ENCODE results near the gene MATN4. TPM values are rescaled to one million over a fixed set of nuclear protein-coding genes. Genes with fewer than 3 reads are reported as not detected.

The MATN4 gene, protein sequence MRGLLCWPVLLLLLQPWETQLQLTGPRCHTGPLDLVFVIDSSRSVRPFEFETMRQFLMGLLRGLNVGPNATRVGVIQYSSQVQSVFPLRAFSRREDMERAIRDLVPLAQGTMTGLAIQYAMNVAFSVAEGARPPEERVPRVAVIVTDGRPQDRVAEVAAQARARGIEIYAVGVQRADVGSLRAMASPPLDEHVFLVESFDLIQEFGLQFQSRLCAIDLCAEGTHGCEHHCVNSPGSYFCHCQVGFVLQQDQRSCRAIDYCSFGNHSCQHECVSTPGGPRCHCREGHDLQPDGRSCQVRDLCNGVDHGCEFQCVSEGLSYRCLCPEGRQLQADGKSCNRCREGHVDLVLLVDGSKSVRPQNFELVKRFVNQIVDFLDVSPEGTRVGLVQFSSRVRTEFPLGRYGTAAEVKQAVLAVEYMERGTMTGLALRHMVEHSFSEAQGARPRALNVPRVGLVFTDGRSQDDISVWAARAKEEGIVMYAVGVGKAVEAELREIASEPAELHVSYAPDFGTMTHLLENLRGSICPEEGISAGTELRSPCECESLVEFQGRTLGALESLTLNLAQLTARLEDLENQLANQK
- 11.4 TPM for total RNA-seq

DNA sequence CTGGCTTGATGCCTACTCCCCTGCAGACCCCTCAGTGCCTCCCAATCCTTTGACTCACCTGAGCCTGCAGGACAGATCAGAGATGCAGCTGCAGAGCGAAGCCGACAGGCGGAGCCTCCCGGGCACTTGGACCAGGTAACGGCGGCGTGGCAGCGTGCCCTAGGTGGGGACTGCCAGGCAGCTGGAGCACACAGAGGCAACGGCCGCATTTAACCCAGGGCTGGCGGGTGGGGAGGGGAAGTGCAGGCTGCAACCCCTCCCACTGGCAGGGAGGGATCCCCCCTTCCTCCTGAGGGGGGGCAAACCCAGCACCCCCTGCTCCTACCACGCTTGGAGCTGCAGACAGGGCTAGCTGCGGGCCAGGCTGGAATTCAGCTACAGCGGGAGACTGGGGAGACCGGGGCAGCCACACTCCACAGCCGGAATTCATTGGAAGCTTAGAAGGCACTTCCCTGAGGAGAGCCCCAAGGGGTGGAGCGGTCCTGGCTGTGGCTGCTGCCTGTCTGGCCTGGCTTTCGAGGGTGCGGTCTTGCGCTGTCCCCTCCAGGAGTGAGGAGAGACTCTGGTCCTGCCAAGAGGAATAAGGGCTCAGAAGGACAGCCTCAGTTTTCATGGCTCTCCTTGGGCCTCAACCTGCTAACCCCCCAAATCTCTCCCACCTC is at the start of gene MATN4:
Gene MATN4 (minus strand): TSS at position 183 of the 662 bp plus-strand sequence. CDS start 2,717 bp downstream, outside the sequence.

DNA sequence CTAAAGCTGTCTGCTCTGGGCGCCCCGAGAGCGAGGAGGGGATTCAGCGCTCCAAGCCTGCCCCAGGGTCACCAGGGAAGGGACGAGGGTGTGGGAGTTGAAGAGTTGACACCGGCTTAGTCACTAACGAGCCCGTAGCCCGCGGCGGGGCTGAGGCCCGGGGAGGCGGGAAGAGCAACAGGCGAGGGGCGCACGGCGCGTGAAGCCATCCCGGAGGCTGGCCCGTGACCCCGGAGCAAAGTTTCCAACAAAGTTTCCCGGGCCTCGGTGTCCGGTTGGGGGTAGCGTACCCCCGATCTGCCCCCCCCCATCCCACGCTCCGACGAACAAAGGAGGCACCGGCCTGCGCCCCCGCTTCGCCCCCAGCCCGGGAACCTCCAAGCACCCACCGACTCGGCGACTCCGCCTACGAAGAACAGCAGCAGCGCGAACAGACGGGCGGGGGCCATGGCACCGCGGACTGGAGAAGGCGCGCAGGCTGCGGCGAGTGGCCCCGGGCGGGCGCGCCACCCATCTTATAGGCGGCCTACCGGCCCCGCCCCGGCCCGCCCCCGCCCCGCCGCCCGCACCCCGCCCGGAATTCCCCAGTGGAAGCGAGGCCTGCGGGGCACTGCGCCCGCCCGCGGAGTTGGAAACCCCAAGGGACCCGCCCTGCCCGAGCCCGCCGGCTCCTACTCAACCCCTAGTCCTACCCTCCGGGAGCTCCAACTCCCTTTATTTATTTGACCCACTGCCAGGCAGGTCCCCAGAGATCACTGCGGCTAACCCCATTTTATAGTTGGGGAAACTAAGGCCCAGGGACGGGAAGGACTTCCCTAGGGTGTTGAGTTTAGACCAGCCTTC is 40.1 kb upstream of the MATN4 start, which contains the start of gene SDC4:
Gene SDC4 (minus strand): TSS at position 489 of the 843 bp plus-strand sequence. CDS start 40 bp downstream, at position 449.

DNA sequence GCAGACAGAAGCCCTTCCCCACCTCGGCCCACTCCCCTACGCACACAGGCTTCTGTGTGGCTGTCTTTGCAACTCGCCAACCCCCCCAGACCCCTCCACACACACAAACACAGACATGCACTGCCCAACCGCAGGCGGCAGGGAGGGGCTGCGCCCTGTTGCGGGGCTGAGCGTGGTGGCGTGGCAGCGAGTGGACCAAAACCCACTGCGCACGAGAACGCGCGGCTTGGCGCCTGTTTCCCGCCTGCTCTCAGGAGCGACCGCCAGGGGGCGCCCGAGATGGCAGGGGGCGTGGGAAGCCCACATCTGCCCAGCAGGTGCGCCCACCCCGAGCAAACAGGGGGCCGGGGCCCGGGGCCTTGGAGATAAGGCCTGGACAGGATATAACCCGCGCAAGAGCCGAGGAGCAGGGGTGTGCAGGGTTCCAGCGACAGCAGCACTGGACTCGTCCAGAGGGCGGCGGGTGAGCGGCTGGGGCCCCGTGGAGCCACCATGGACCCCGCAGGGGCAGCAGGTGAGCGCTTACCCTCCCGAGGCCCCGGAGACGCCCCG is 1.6 kb downstream of the MATN4 start, which contains the start of gene RBPJL:
Gene RBPJL (plus strand): TSS at position 410 of the 552 bp plus-strand sequence. CDS start 83 bp downstream, at position 493.

DNA sequence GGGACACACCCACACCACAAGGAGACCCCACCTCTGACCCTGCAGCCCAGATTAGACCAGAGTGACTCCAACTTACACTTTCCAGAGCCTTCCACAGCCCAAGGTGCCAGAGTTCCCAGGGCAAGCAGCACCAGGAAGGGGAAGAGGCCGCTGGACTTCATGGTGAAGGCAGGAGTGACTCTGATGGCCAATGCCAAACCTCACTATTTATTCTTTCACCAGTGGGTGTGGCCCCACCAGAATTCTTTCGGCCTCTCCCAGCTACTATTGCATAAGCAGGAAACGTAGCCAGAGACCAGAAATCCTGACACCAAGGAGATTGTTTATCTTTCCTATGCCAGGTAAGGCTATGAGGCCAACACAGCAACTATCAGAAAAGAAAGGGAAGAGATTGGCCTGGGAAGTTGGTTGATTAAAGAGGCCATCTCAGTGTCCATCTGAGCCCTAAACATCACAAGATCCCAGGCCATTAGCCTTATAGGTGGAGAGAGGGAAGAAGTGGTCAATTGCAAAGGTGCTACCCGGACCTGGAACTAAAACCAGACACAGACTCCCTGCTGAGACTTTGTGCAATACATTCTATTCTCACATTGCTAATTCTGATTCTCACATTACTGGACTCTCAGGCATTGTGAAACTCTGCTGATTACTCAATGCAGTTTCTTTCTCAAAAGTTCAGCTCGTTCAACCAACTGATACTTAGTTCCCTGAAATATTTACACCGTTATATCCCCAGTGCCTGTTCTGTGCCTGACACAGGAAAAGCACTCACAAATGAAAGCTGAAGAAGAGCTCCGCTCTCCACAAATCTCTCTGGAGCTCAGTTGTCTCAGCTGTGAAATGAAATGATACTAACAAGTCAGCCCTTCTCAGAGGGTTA is 53.5 kb downstream of the MATN4 start, which contains the start of gene SLPI:
Gene SLPI (minus strand): TSS at position 182 of the 880 bp plus-strand sequence. CDS start 21 bp downstream, at position 161.

Other genes with a start within 250 kb of the MATN4 start
- gene KCNS1, start 207.2 kb downstream of the MATN4 start, total RNA-seq, result 1.5 TPM
- not detected for gene WFDC5, start 193.1 kb downstream of the MATN4 start, total RNA-seq
- not detected for gene WFDC12, start 183.8 kb downstream of the MATN4 start, total RNA-seq
- not detected for gene PI3, start 133.4 kb downstream of the MATN4 start, total RNA-seq
- gene SEMG1, start 101.3 kb downstream of the MATN4 start, total RNA-seq, result not detected
- not detected for gene SEMG2, start 86.9 kb downstream of the MATN4 start, total RNA-seq
- gene SLPI, start 53.7 kb downstream of the MATN4 start, total RNA-seq, result 61.1 TPM
- not detected for gene RBPJL, start 1.5 kb downstream of the MATN4 start, total RNA-seq
- 42.4 TPM for gene SDC4, start 40.1 kb upstream of the MATN4 start, total RNA-seq
- 32.8 TPM for gene SYS1, start 54.9 kb upstream of the MATN4 start, total RNA-seq
- gene TP53TG5, start 70.0 kb upstream of the MATN4 start, total RNA-seq, result not detected
- 13.4 TPM for gene DBNDD2, start 100.0 kb upstream of the MATN4 start, total RNA-seq
- 26.3 TPM for gene PIGT, start 107.8 kb upstream of the MATN4 start, total RNA-seq
- 2.4 TPM for gene WFDC2, start 161.5 kb upstream of the MATN4 start, total RNA-seq
- not detected for gene SPINT3, start 207.3 kb upstream of the MATN4 start, total RNA-seq
- not detected for gene WFDC6, start 231.2 kb upstream of the MATN4 start, total RNA-seq
- not detected for gene EPPIN, start 239.1 kb upstream of the MATN4 start, total RNA-seq

All from camera-type eye (tissue), 1 donor.